ENCODE results near the gene HMGN2. TPM values are rescaled to one million over a fixed set of nuclear protein-coding genes. Genes with fewer than 3 reads are reported as not detected.

Gene HMGN2
- total RNA-seq, 1 donor from 2014 or later: 1,041 TPM

DNA sequence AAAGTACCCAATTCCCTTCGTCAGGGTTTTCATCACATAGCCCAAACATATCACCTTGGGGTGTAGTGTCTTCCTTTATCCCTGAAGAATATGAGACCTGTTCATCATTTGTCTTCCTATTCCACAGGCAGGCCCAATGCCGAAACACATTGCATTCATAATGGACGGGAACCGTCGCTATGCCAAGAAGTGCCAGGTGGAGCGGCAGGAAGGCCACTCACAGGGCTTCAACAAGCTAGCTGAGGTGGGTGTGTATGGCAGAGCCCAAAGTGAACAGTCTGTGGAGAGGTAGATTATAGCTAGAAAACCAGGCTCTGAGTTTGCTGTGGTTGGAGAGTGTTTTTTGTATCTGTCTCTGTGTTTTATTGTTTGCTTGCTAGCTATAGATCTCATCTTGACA lies 34.2 kb upstream of the HMGN2 start:
- Mint-ChIP-seq H3K36me3 (ENCODE audit: low read depth) (peaks cover 14% of the 10 kb centered on the region), H3K4me3 (no peak overlapping the region), H3K27ac (ENCODE audit: unreplicated experiment) (no peak overlapping the region), H3K9me3 (no peaks in the 10 kb centered on the region), H3K4me1 (peaks cover 7% of the 10 kb centered on the region), H3K27me3 (ENCODE audit: low read depth) (no peaks in the 10 kb centered on the region)
- TF ChIP-seq CTCF (conservative IDR thresholded peaks at IDR 0.05): no peak
- DNase-seq (ENCODE audit: low read depth, low spot score): no peak

GRCh38 chr1:26440259-26440658 lies 32.0 kb upstream of the HMGN2 start:
- Mint-ChIP-seq H3K9me3 (no peaks in the 10 kb centered on the region), H3K4me3 (no peak overlapping the region), H3K4me1 (no peaks in the 10 kb centered on the region), H3K36me3 (ENCODE audit: low read depth) (peaks cover 13% of the 10 kb centered on the region), H3K27me3 (ENCODE audit: low read depth) (no peaks in the 10 kb centered on the region), H3K27ac (ENCODE audit: unreplicated experiment) (no peak overlapping the region)
- no peak for DNase-seq (ENCODE audit: low read depth, low spot score)
- no peak for TF ChIP-seq CTCF (conservative IDR thresholded peaks at IDR 0.05)

DNA sequence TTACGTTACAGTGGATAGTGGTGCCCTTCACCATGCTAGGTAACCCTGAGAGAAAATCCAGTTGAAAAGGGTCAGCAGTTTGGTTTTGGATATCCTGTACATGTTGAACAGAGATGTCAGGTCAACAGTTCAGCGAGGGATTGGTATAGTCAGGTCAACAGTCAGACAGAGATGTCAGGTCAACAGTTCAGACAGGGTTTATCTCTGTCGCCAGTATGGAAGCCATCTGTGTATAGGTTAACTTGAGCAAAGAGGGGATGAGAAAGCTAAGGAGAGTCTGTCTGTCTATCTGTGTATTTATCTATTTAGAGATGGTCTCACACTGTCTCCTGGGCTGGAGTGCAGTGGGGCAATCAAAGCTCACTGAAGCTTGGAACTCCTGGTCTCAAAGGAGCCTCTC lies 22.4 kb upstream of the HMGN2 start:
- Mint-ChIP-seq H3K36me3 (ENCODE audit: low read depth) (peaks cover 18% of the 10 kb centered on the region), H3K27ac (ENCODE audit: unreplicated experiment) (peak overlapping the region; percentile 53), H3K4me3 (no peak overlapping the region), H3K4me1 (no peaks in the 10 kb centered on the region), H3K9me3 (no peaks in the 10 kb centered on the region), H3K27me3 (ENCODE audit: low read depth) (no peaks in the 10 kb centered on the region)
- no peak for TF ChIP-seq CTCF (conservative IDR thresholded peaks at IDR 0.05)
- DNase-seq (ENCODE audit: low read depth, low spot score): no peak

DNA sequence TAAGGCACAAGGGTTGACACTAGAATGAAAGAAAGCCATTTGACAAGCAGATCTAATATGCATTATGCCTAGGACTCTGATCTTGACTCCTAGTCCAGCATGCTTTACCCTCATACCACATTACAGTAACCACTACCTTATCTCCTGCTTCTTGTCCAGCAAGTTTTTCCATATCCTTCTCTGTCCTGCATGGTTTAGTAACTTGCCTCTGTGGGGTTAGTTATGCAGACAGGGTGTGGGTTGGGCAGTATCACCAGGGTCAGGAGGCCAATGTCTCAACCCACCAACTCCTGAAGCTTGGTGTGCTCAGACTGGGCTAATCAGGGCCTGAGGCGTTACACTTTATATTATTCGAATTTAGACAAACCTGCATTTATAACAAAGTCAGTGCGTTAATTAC lies 21.3 kb upstream of the HMGN2 start:
- H3K9me3 Mint-ChIP-seq: no peaks in the 10 kb centered on the region
- no peak for TF ChIP-seq CTCF (conservative IDR thresholded peaks at IDR 0.05)
- H3K27me3 Mint-ChIP-seq (ENCODE audit: low read depth): no peaks in the 10 kb centered on the region
- DNase-seq (ENCODE audit: low read depth, low spot score): no peak
- H3K27ac Mint-ChIP-seq (ENCODE audit: unreplicated experiment): no peak overlapping the region
- peaks cover 16% of the 10 kb centered on the region for H3K36me3 Mint-ChIP-seq (ENCODE audit: low read depth)
- no peaks in the 10 kb centered on the region for H3K4me1 Mint-ChIP-seq
- no peak overlapping the region for H3K4me3 Mint-ChIP-seq

DNA sequence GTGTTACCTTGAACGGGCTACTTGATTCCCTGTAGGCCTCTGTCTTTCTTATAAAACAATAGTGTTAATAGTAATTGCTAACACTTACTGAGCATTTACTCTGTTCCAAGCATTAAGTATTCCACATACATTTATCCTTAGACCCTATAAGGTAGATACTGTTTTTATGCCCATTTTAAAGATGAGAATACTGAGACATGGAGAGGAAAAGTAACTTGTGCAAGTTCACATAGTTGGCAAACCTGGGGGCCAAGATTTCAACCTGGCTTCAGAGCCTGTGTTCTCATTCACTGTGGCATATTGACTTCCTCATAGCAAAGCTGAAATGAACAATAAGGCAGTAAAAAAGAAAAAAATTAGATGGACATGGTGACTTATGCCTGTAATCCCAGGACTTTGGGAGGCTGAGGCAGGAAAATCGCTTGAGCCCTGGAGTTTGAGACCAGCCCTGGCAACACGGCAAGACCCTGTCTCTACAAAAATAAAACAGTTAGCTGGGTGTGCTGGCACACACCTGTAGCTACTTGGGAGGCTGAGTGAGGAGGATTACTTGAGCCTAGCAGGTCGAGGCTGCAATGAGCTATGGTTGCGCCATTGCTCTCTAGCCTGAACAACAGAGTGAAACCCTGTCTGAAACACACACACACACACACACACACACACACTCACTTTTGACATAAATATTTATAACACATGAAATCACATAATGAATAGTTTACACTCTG lies 19.6 kb upstream of the HMGN2 start:
- no peak for DNase-seq (ENCODE audit: low read depth, low spot score)
- Mint-ChIP-seq H3K27ac (ENCODE audit: unreplicated experiment) (no peak overlapping the region), H3K27me3 (ENCODE audit: low read depth) (no peaks in the 10 kb centered on the region), H3K4me3 (no peak overlapping the region), H3K9me3 (no peaks in the 10 kb centered on the region), H3K36me3 (ENCODE audit: low read depth) (peaks cover 9% of the 10 kb centered on the region), H3K4me1 (no peaks in the 10 kb centered on the region)
- TF ChIP-seq CTCF (conservative IDR thresholded peaks at IDR 0.05): no peak
